OCI-M2 (cell line): ENCODE measurements around the gene CD63.

Experiments
- DNase-seq: peaks from one replicate; lab custom pipeline; 2025; ENCODE audit not compliant: unreplicated experiment; lab: John Stamatoyannopoulos, UW

Gene CD63

GRCh38 chr12:55707219-55707671, 21.6 kb downstream of the CD63 start:
- no peak for DNase-seq

GRCh38 chr12:55706568-55707218, 22.1 kb downstream of the CD63 start:
- DNase-seq = no peak

- no peak for DNase-seq
Measured at GRCh38 chr12:55705782-55706402, 22.9 kb downstream of the CD63 start.

DNA sequence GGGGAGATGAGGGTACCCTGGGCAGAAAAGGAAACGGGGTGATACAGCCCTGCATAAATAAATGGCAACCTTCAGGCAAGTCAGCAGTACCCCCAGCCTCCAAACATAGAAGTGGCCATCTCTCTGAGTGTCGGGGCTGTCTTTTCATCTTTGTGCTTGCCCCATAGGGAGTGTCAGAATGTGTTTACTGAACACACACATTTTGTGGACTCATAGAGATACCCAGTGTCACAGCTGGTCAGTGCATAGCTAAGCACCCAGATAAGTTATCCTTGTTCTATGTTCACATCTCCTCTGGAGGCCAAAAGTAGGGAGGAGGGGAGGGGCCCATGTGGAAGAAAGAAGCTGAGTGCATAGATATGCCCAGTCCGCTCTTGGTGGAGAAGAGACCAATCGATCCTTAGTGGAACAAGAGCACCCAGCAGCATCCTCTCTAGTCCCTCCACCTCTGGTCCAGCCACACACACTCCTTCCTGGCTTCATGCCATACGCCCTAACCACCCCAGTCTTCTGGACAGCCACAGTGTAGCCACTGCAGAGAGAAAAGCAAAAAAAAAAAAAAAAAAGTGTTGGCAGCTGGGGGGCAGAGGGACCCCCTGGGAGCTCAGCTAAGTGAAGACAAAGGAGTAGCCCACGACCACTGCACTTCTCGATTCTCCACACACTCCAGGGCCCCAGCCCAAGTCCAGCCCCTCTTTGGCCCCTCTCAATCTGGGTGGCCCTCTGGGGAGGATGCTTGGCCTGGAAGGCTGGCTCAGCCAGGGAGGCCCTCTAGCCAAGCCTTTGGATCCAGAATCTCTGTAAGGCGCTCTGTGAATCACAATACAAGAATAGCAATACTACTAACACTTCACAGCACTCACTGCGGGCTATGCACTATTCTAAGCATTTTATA, 23.7 kb downstream of the CD63 start:
- DNase-seq = no peak

GRCh38 chr12:55703901-55704761, 24.7 kb downstream of the CD63 start:
- no peak for DNase-seq

GRCh38 chr12:55703288-55703687, 25.5 kb downstream of the CD63 start:
- no peak for DNase-seq

GRCh38 chr12:55702861-55703260, 25.9 kb downstream of the CD63 start:
- DNase-seq = no peak

- DNase-seq = no peak
Measured at GRCh38 chr12:55700255-55701018, 28.4 kb downstream of the CD63 start.

- DNase-seq = no peak
Measured at GRCh38 chr12:55699471-55700055, 29.2 kb downstream of the CD63 start.

DNA sequence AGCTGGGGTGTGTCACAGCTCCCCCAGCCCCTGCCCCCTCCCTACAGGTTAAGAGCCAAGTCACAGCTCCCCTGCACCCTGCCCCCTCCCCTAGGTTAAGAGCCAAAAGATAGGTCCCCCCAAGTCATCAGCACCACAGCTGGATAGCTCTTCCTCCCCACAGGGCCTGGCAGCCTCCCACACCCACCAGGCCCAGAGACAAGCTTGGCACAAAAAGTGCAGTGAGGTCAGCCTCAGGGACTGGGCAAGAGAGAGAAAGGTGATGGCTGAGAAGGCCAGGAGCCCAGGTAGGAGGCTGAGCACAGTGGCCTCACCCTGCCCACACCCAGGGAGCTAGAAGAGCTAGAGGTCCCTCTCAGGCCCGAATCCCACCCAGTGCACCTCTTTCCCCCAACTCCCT, 29.8 kb downstream of the CD63 start:
- no peak for DNase-seq

GRCh38 chr12:55698241-55698955, 30.4 kb downstream of the CD63 start:
- DNase-seq = no peak

DNA sequence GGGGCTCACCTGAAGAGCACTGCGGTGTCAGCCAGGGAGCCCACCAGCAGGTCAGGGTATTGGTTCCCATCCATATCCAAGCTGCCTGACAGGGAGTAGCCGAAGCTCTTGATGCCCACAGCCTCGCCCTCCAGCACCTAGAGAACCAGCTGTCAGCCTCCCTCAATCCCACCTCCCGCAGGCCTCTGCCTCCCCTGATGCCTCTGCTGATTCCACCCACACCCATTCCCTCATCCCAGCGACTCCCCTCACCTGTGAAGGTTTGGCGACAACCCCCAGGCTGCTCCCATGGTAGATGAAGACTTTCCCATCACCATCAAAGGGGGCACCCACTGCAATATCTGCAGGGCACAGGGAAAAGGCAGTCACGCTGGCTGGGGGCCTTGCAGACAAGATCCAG, 31.1 kb downstream of the CD63 start:
- no peak for DNase-seq

DNA sequence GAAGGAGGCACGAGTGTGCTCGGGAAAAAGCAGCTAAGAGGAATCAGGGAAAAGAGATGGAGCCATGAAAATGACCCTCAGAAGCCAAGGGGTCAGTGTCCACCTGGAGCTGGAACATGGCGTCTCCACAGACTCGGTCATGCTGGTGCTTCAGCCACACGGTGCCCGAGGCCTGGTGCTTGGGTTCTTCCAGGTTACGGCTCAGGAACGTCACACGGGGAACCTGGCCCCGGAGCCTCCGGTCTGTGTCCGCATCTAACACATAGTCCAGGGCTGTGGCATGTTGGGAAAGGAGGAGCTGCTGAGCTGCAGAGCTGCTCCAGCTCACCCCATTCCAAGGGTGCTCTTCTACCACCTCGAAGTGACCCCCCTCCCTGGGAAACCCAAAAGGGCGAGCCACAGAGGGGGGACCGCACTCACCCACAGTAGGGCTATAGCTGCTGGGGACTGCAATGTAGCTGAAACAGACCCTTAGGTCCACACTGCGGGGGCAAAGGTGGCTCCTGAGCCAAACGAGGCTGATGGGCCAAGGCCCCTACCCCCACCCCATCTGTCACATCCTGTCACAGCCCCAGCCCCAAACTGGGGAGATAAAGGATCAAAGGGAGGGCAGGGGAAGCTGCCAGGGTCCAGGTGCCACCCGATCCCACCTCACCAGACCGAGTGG, 31.9 kb downstream of the CD63 start:
- DNase-seq = no peak

- no peak for DNase-seq
Measured at GRCh38 chr12:55696141-55696540, 32.7 kb downstream of the CD63 start.

DNA sequence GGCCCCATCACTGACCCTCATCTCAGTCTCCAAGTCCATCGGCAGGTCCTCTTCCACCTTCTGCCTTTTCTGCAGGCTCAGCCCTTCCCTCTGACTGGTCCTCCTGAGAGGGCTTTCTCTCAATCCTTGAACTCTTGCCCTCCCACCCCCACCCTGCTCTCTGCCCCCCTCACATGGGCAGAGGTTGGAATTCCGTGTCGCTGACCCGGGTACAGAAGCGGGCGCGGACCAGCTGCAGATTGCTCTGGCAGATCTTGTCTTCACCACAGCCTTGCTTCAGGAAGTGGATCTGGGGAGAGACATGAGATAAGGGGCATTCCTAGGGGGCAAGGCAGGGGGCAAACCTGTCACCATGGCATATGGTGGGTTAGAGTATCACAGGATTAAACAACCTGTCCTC, 33.5 kb downstream of the CD63 start:
- no peak for DNase-seq

GRCh38 chr12:55694651-55695050, 34.2 kb downstream of the CD63 start:
- no peak for DNase-seq

DNA sequence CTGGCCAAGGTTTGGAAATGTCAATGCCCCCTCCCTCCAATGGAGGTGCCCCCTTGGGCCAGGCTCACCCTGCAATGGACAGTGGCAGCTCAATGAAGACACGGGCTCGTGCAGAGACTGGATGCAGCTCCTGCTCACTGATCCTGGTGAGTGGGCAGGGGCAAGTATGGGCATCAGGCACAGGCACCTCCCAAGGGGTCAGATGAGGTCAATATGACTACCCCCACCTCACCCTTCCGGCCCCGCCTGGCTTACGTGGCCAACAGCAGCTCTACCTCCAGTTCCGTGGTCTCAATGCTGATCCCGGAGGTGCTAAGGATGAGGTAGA, 34.7 kb downstream of the CD63 start:
- no peak for DNase-seq

GRCh38 chr12:55693323-55694187, 35.3 kb downstream of the CD63 start:
- DNase-seq = no peak
